ENCODE measurements around the gene ST8SIA6.

GRCh38 chr10:17326377-17326776, 128.0 kb downstream of the ST8SIA6 start:
- TF ChIP-seq JUN (IDR thresholded peaks at IDR 0.05) (no peak), CEBPB (IDR thresholded peaks at IDR 0.05) (no peak), CTCF (IDR thresholded peaks at IDR 0.05) (no peak), POLR2A (IDR thresholded peaks at IDR 0.05; ENCODE audit: low read length) (no peak), RCOR1 (IDR thresholded peaks at IDR 0.05; ENCODE audit: low read depth, low read length) (no peak), HOXB5 (CRISPR knock-in tag; IDR thresholded peaks at IDR 0.05) (no peak), RAD21 (conservative IDR thresholded peaks at IDR 0.05 in 1 of 2, IDR thresholded peaks at IDR 0.05 in 1 of 2) (no peak), E2F6 (IDR thresholded peaks at IDR 0.05; ENCODE audit: borderline replicate concordance, low read depth) (no peak), JUNB (IDR thresholded peaks at IDR 0.05) (no peak), ZC3H11A (IDR thresholded peaks at IDR 0.05) (no peak)
